K562 (cell line): ENCODE data around the gene SDS. TPM values are rescaled to one million over a fixed set of nuclear protein-coding genes. Genes with fewer than 3 reads are reported as not detected.
A peak's percentile ranks its signal among the peaks of the same experiment; 100 is the strongest.

Experiments
- EP300 ChIP-seq: IDR thresholded peaks from 2 replicates; pipeline ENCODE4 v1.6.1; 2012; ENCODE audit warnings: low read length, improper control_type of control experiment
- KLF1 ChIP-seq: fragments of 450-650 bp; IDR thresholded peaks from 2 replicates; pipeline ENCODE4 v1.6.1; 2016; ENCODE audit warnings: missing genetic modification characterization, missing compliant biosample characterization
- MEIS2 ChIP-seq: fragments of 450-650 bp; IDR thresholded peaks from 2 replicates; pipeline ENCODE4 v1.6.1; 2014; ENCODE audit warnings: mild to moderate bottlenecking; ENCODE audit not compliant: partially characterized antibody
- MTA1 ChIP-seq: fragments of 450-650 bp; IDR thresholded peaks from 2 replicates; pipeline ENCODE4 v1.6.1; 2017; ENCODE audit warnings: borderline replicate concordance
- REST ChIP-seq, 2 experiments: fragments of 450-650 bp; formaldehyde crosslinking in 1 of 2; IDR thresholded peaks; 2 replicates each; pipeline versions ENCODE4 v1.4.0 to v1.6.1; 2014 to 2020; ENCODE audit warnings: mild to moderate bottlenecking in 2 of 2, borderline replicate concordance in 1 of 2, low read depth in 1 of 2
- TAL1 ChIP-seq: fragments of 450-650 bp; IDR thresholded peaks from 2 replicates; pipeline ENCODE4 v1.6.1; 2016; ENCODE audit warnings: mild to moderate bottlenecking
- TBP ChIP-seq: optimal IDR thresholded peaks from 2 replicates; pipeline ENCODE3; 2011; ENCODE audit warnings: low read depth, low read length, improper control_type of control experiment
- ZFX ChIP-seq: sonication (generic); formaldehyde crosslinking; IDR thresholded peaks from 2 replicates; pipeline ENCODE4 v1.8.0; 2022; ENCODE audit warnings: mild to moderate bottlenecking, missing genetic modification reagents, moderate library complexity
- ZNF592 ChIP-seq: fragments of 450-650 bp; IDR thresholded peaks from 2 replicates; pipeline ENCODE4 v1.6.1; 2017; ENCODE audit warnings: antibody characterized with exemption, mild to moderate bottlenecking
- polyA plus RNA-seq, 8 experiments: library from polyadenylated mRNA; depleted of rRNA in 4 of 8; stranded (reverse) in 5 of 8; unstranded in 3 of 8; fragments of >200 nt; fragmentation: Nextera tagmentation in 2 of 8; fragmentation: Illumina TruSeq in 1 of 8; extraction: Ambion mirVana in 2 of 8; extraction: Trizol in 1 of 8; gene quantifications; 2 replicates each; pipeline versions ENCODE4 v1.2.1 to v1.2.3, GENCODE V29; 2011 to 2014; ENCODE audit warnings: inconsistent platforms in 1 of 8, missing spikeins in 1 of 8
- total RNA-seq, 7 experiments: library from RNA; depleted of rRNA in 6 of 7; stranded (reverse); fragments of >200 nt in 6 of 7; fragmentation: Illumina TruSeq in 2 of 7; extraction: Trizol in 2 of 7; gene quantifications; 2 replicates each; pipeline versions ENCODE4 v1.2.1 to v1.2.3, GENCODE V29; 2011 to 2021; ENCODE audit warnings: low replicate concordance in 1 of 7
- TF ChIP-seq, protein P1 (sequence below), 2 experiments: IDR thresholded peaks in 1 of 2; conservative IDR thresholded peaks in 1 of 2; 2 replicates each; pipeline ENCODE4 v1.6.1; 2016; ENCODE audit warnings: low read depth in 2 of 2, mild to moderate bottlenecking in 1 of 2, missing compliant biosample characterization in 1 of 2, missing genetic modification characterization in 1 of 2, moderate library complexity in 1 of 2

The SDS gene
- total and polyA plus RNA-seq, 9 of the 15 experiments (the other 6 are each of a cell fraction or from before 2014, with no cell fraction given): 0.07 to 1.1 (median 0.12) TPM; not detected in 1

DNA sequence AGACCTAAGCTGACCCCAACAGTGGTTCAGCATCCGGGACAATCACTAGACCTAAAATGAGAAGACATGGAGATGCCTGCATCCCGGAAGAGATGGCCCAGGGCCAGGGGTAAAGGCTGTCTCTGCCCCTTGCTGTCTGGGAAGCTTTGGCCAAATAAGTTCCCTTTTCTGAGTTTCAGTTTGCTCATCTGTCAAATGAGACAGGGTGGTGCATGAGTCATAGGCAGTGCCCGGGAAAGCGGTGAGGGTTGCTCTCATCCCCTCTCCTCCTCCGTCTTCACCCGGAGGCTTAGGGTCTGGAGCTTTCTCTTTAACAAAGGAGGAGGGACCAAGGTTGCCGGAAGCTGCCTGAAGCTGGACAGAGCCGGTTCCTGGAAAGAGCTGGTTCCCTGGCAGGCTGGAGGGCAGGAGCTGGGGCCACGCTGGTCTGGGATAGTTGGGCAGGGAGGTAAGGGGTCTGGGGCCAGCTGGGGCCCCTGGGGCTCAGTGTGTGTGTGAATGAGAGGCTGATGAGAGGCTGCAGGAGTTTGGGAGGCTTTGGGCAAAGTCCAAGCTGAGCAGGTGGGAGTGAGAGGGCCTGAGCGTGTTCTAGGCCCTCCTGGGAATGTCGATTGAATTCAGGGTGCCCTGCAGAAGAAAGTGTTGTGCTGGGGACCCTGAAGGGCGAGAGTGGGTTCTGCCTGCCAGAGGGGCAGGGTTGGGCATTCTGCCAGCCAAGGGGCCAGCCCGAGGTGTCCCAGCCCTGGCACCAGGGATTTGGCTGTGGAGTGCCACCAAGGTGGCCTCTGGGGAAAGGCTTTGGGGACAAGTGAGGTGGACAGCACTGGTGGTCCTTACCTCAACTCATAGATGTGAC is 18.6 kb upstream of the SDS start, which contains the start of gene SDSL (continued):
- TF ChIP-seq MTA1 (peak; percentile 51; the same call in 1 of the 2 replicates), TBP (peak; percentile 75), REST (IDR thresholded peaks at IDR 0.05; ENCODE audit: borderline replicate concordance) (peak; percentile 99), REST (CRISPR knock-in tag; IDR thresholded peaks at IDR 0.05; ENCODE audit: low read depth) (no peak; the same call in 1 of the 2 replicates), EP300 (peak; percentile 76), ZFX (peak; percentile 89), MEIS2 (peak; percentile 98), KLF1 (tag) (no peak), TAL1 (no peak), ZNF592 (peak; percentile 31)
- TF ChIP-seq, protein P1, sequence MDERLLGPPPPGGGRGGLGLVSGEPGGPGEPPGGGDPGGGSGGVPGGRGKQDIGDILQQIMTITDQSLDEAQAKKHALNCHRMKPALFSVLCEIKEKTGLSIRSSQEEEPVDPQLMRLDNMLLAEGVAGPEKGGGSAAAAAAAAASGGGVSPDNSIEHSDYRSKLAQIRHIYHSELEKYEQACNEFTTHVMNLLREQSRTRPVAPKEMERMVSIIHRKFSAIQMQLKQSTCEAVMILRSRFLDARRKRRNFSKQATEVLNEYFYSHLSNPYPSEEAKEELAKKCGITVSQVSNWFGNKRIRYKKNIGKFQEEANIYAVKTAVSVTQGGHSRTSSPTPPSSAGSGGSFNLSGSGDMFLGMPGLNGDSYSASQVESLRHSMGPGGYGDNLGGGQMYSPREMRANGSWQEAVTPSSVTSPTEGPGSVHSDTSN (CRISPR knock-in tag; IDR thresholded peaks at IDR 0.05; ENCODE audit: low read depth): peak; percentile 57
- TF ChIP-seq, protein P1 (tag; conservative IDR thresholded peaks at IDR 0.05; ENCODE audit: low read depth): peak; percentile 92
